A549 (cell line): ENCODE results near the gene TMEM120B. TPM values are rescaled to one million over a fixed set of nuclear protein-coding genes. Genes with fewer than 3 reads are reported as not detected.

Experiments used
- ATAC-seq, 2 experiments: fragments of 200-7000 bp in 1 of 2; fragments of >200 bp in 1 of 2; cut with Nextera tagmentation in 1 of 2; cut with Tn5 transposase in 1 of 2; 3 replicates each; pipeline versions ENCODE4 v1.8.0 to v1.9.1; 2018 to 2020; ENCODE audit warnings: mild to moderate bottlenecking in 1 of 2, moderate library complexity in 1 of 2
- CTCF ChIA-PET: fragments of 300-600 bp; sonication (Branson Sonifier 250); formaldehyde crosslinking; extraction: SDS; loops from one replicate; lab custom pipeline; 2021; ENCODE audit warnings: antibody characterized with exemption, inconsistent platforms; lab: Yijun Ruan, JAX
- POLR2A ChIA-PET: fragments of 350-600 bp; formaldehyde crosslinking; extraction: SDS; loops from one replicate; lab custom pipeline; 2021; ENCODE audit warnings: antibody characterized with exemption, inconsistent platforms; lab: Yijun Ruan, JAX
- DNase-seq, 2 experiments: peaks; one replicate each; pipeline versions ENCODE4 v3.0.0 to v3.0.0-alpha.2; 2011 to 2016; ENCODE audit warnings: low read depth in 1 of 2, low spot score in 1 of 2
- FAIRE-seq: peaks from 2 replicates; lab custom pipeline; 2011; peaks lifted over from hg19 to GRCh38; lab: Jason Lieb, UNC
- H3K27ac ChIP-seq, 2 experiments: fragments of >200 bp; sonication (Bioruptor Twin); formaldehyde crosslinking; 3 replicates each; pipeline ENCODE4 v1.5.1; 2016 to 2017
- H3K4me1 ChIP-seq: fragments of >200 bp; sonication (Bioruptor Twin); formaldehyde crosslinking; 3 replicates; pipeline ENCODE4 v1.6.1; 2016
- H3K4me2 ChIP-seq: fragments of >200 bp; sonication (Bioruptor Twin); formaldehyde crosslinking; 3 replicates; pipeline ENCODE4 v1.6.1; 2016
- H3K4me3 ChIP-seq: fragments of >200 bp; sonication (Bioruptor Twin); formaldehyde crosslinking; 3 replicates; pipeline ENCODE4 v1.5.1; 2016
- H3K9me3 ChIP-seq: fragments of >200 bp; sonication (Bioruptor Twin); formaldehyde crosslinking; 3 replicates; pipeline ENCODE4 v1.6.1; 2016
- CBX2 ChIP-seq: fragments of 200-600 bp; sonication (generic); IDR thresholded peaks from 2 replicates; pipeline ENCODE4 v1.6.1; 2016; ENCODE audit warnings: low read depth, mild to moderate bottlenecking, borderline replicate concordance
- CBX8 ChIP-seq: fragments of 200-600 bp; sonication (generic); IDR thresholded peaks from 2 replicates; pipeline ENCODE4 v1.6.1; 2016
- CEBPB ChIP-seq, 2 experiments: fragments of >200 bp in 1 of 2; sonication (Bioruptor Twin) in 1 of 2; formaldehyde crosslinking in 1 of 2; IDR thresholded peaks; 2 replicates each; pipeline ENCODE4 v1.6.1; 2012 to 2016
- CHD2 ChIP-seq: fragments of 150-350 bp; IDR thresholded peaks from 2 replicates; pipeline ENCODE4 v1.6.1; 2014; ENCODE audit warnings: low read length; ENCODE audit not compliant: partially characterized antibody
- CHD4 ChIP-seq: fragments of 200-600 bp; sonication (generic); IDR thresholded peaks from 2 replicates; pipeline ENCODE4 v1.6.1; 2016; ENCODE audit warnings: antibody characterized with exemption, mild to moderate bottlenecking, borderline replicate concordance
- EHMT2 ChIP-seq: fragments of 200-600 bp; sonication (generic); IDR thresholded peaks from 2 replicates; pipeline ENCODE4 v1.6.1; 2016; ENCODE audit warnings: antibody characterized with exemption, low read depth, mild to moderate bottlenecking, moderate library complexity
- ELK1 ChIP-seq: fragments of 150-350 bp; IDR thresholded peaks from 2 replicates; pipeline ENCODE4 v1.6.1; 2014; ENCODE audit warnings: low read depth, mild to moderate bottlenecking, low read length
- EP300 ChIP-seq, 2 experiments: fragments of >200 bp; sonication (Bioruptor Twin); formaldehyde crosslinking; IDR thresholded peaks; 2 replicates in 1 of 2; 3 replicates in 1 of 2; pipeline ENCODE4 v1.6.1; 2016 to 2017
- FOXS1 ChIP-seq: fragments of 250-450 bp; sonication (Bioruptor Pico); IDR thresholded peaks from 2 replicates; pipeline ENCODE4 v1.5.0; 2020; ENCODE audit warnings: mild to moderate bottlenecking, moderate library complexity
- HOXB13 ChIP-seq: fragments of 250-450 bp; sonication (Bioruptor Pico); IDR thresholded peaks from 2 replicates; pipeline ENCODE4 v1.5.0; 2020; ENCODE audit warnings: low read depth, mild to moderate bottlenecking, moderate library complexity
- JUN ChIP-seq, 2 experiments: fragments of >200 bp; sonication (Bioruptor Twin); formaldehyde crosslinking; IDR thresholded peaks; 2 replicates in 1 of 2; 3 replicates in 1 of 2; pipeline ENCODE4 v1.6.1; 2016 to 2017
- JUNB ChIP-seq: fragments of >200 bp; sonication (Bioruptor Twin); formaldehyde crosslinking; IDR thresholded peaks from 2 replicates; pipeline ENCODE4 v1.6.1; 2016
- KDM5A ChIP-seq: fragments of 200-600 bp; sonication (generic); IDR thresholded peaks from 2 replicates; pipeline ENCODE4 v1.6.1; 2016; ENCODE audit warnings: antibody characterized with exemption, mild to moderate bottlenecking
- MAX ChIP-seq: IDR thresholded peaks from 2 replicates; pipeline ENCODE4 v1.6.1; 2012
- MAZ ChIP-seq: fragments of 150-350 bp; IDR thresholded peaks from 2 replicates; pipeline ENCODE4 v1.6.1; 2014; ENCODE audit warnings: antibody characterized with exemption, low read depth, low read length, borderline replicate concordance
- NPAS2 ChIP-seq: fragments of 250-450 bp; sonication (Bioruptor Pico); IDR thresholded peaks from 2 replicates; pipeline ENCODE4 v1.8.0; 2022; ENCODE audit warnings: mild to moderate bottlenecking, moderate library complexity, borderline replicate concordance
- PBX3 ChIP-seq: IDR thresholded peaks from 2 replicates; pipeline ENCODE4 v1.6.1; 2012
- PHF8 ChIP-seq: fragments of 200-600 bp; sonication (generic); IDR thresholded peaks from 2 replicates; pipeline ENCODE4 v1.6.1; 2016; ENCODE audit warnings: low read depth, mild to moderate bottlenecking, antibody characterized with exemption, moderate library complexity, borderline replicate concordance
- POLR2A ChIP-seq: IDR thresholded peaks from 2 replicates; pipeline ENCODE4 v1.6.1; 2012; ENCODE audit warnings: mild to moderate bottlenecking, low read length
- REST ChIP-seq: fragments of 200-600 bp; sonication (generic); IDR thresholded peaks from 2 replicates; pipeline ENCODE4 v1.6.1; 2016; ENCODE audit warnings: antibody characterized with exemption, mild to moderate bottlenecking, moderate library complexity
- SMC3 ChIP-seq: fragments of >200 bp; sonication (Bioruptor Twin); formaldehyde crosslinking; IDR thresholded peaks from 3 replicates; pipeline ENCODE4 v1.6.1; 2018; ENCODE audit warnings: inconsistent platforms
- SREBF2 ChIP-seq: fragments of 450-650 bp; IDR thresholded peaks from 2 replicates; pipeline ENCODE4 v1.6.1; 2014; ENCODE audit warnings: mild to moderate bottlenecking, moderate library complexity
- TFCP2L1 ChIP-seq: fragments of 250-450 bp; sonication (Bioruptor Pico); IDR thresholded peaks from 2 replicates; pipeline ENCODE4 v1.5.0; 2021; ENCODE audit warnings: mild to moderate bottlenecking
- ZFP36 ChIP-seq: fragments of 450-650 bp; IDR thresholded peaks from 2 replicates; pipeline ENCODE4 v1.6.1; 2014; ENCODE audit warnings: borderline replicate concordance; ENCODE audit not compliant: partially characterized antibody
- ZSCAN20 ChIP-seq: fragments of 250-450 bp; sonication (Bioruptor Pico); IDR thresholded peaks from 2 replicates; pipeline ENCODE4 v1.8.0; 2022; ENCODE audit warnings: mild to moderate bottlenecking, moderate library complexity
- WGBS: methylation state at CpG from one replicate; pipeline ENCODE4 v1.1.6; 2017; ENCODE audit errors: missing lambda C conversion rate; 5-methylcytosine and 5-hydroxymethylcytosine counted together
- polyA plus RNA-seq, 4 experiments: library from polyadenylated mRNA; depleted of rRNA in 3 of 4; stranded (reverse); fragments of >200 nt; fragmentation: RNase III in 1 of 4; extraction: RNeasy Plus Mini Kit Qiagen cat#74134 plus additional on column Dnase treatment in 1 of 4; gene quantifications; 2 replicates in 3 of 4; 3 replicates in 1 of 4; pipeline ENCODE4 v1.2.3, GENCODE V29; 2011 to 2017

TMEM120B gene
- polyA plus RNA-seq, 2 of the 4 experiments (the other 2 are of a cell fraction), result 10.6 to 13.2 TPM

GRCh38 chr12:121812921-121813896, 100.7 kb downstream of the TMEM120B start:
- FAIRE-seq (no peak), DNase-seq (no peak), ATAC-seq (peak in 1 of 2 experiments; percentile 2; a peak in 3 of 6 replicates)
- peak overlapping the region; percentile 2 to 85; a peak in 5 of 6 replicates for H3K27ac ChIP-seq
- TF ChIP-seq HOXB13 (CRISPR knock-in tag), result no peak
- peak; percentile 45 to 59; a peak in 3 of 4 replicates for TF ChIP-seq CEBPB (IDR thresholded peaks at IDR 0.05)
- peak; percentile 27 for TF ChIP-seq ZFP36
- 69% methylated on average over 25 of the region's 25 CpGs for WGBS
- CTCF ChIA-PET, result interaction anchor here (1.8 to 72.2 kb wide), 7 partner anchors 3 to 114 kb away, joined by 7 to 2657 read pairs (median 15); partner anchors contain the start of genes PSMD9, RHOF and SETD1B
- peaks cover 31% of the 10 kb centered on the region for H3K4me1 ChIP-seq
- POLR2A ChIA-PET, result interaction anchor here (0.5 to 2.9 kb wide), 4 partner anchors 11 to 523 kb away, joined by 3 to 43 read pairs (median 20); partner anchors contain the start of genes RHOF and SETD1B
- peak overlapping the region; percentile 97 for H3K4me2 ChIP-seq
- H3K9me3 ChIP-seq, result no peaks in the 10 kb centered on the region
- peak overlapping the region; percentile 53; the same call in 2 of the 3 replicates for H3K4me3 ChIP-seq

- Histone ChIP-seq H3K9me3 (no peaks in the 10 kb centered on the region), H3K4me2 (peak overlapping the region; percentile 97; the same call in 1 of the 3 replicates), H3K4me1 (peaks cover 31% of the 10 kb centered on the region), H3K27ac (peak overlapping the region; percentile 2 to 85; a peak in 5 of 6 replicates), H3K4me3 (no peak overlapping the region)
- no peak for TF ChIP-seq TFCP2L1 (CRISPR knock-in tag)
- no peak for TF ChIP-seq SMC3
- no peak for TF ChIP-seq ZSCAN20
- TF ChIP-seq FOXS1, result no peak
- TF ChIP-seq HOXB13 (CRISPR knock-in tag), result no peak
- TF ChIP-seq CEBPB (IDR thresholded peaks at IDR 0.05), result no peak
- no peak for TF ChIP-seq SREBF2
- no peak for TF ChIP-seq MAZ
- no peak for TF ChIP-seq NPAS2 (CRISPR knock-in tag)
- no peak for TF ChIP-seq CHD2
- TF ChIP-seq CHD4, result no peak
- no peak for TF ChIP-seq MAX
- POLR2A ChIA-PET, result no interaction called here
- ATAC-seq (no peak), DNase-seq (no peak), FAIRE-seq (no peak)
- WGBS, result 86% methylated on average over 9 of the region's 14 CpGs
- CTCF ChIA-PET, result interaction anchor here (72.2 kb wide), 1 partner anchor 28 kb away, joined by 2657 read pairs; the partner anchor contains the start of genes RHOF and SETD1B
These were observed 101.4 kb downstream of the TMEM120B start for GRCh38 chr12:121813951-121814350.

- no peak for DNase-seq
- POLR2A ChIA-PET, result interaction anchor here (0.6 kb wide), 1 partner anchor 25 kb away, joined by 3 read pairs; no protein-coding TSS in a partner anchor
- WGBS, result 97% methylated on average over 28 of the region's 31 CpGs
- H3K4me3 ChIP-seq, result no peak overlapping the region
- H3K9me3 ChIP-seq, result no peaks in the 10 kb centered on the region
- CTCF ChIA-PET, result interaction anchor here (1.3 to 72.2 kb wide), 2 partner anchors 29 to 74 kb away, joined by 8 to 2657 read pairs; partner anchors contain the start of genes PSMD9, RHOF and SETD1B
- ATAC-seq, result no peak
- H3K4me2 ChIP-seq, result no peak overlapping the region
- no peak for FAIRE-seq
- H3K4me1 ChIP-seq, result peaks cover 31% of the 10 kb centered on the region
- no peak overlapping the region; a peak in 1 of 6 replicates for H3K27ac ChIP-seq
- TF ChIP-seq KDM5A (no peak), CBX2 (no peak), ELK1 (no peak), JUN (IDR thresholded peaks at IDR 0.05) (no peak), EP300 (IDR thresholded peaks at IDR 0.05) (no peak), PHF8 (no peak), JUNB (no peak), REST (no peak), EHMT2 (no peak), PBX3 (no peak), TFCP2L1 (CRISPR knock-in tag) (no peak), CHD4 (no peak), POLR2A (no peak), CBX8 (no peak)
These were observed 102.0 kb downstream of the TMEM120B start for GRCh38 chr12:121814429-121815119.
